BJ (cell line): ENCODE measurements around the gene PRDM5. TPM values are rescaled to one million over a fixed set of nuclear protein-coding genes. Genes with fewer than 3 reads are reported as not detected.

ENCODE experiments used
- CTCF ChIA-PET: fragments of 350-600 bp; formaldehyde crosslinking; extraction: SDS; loops from one replicate; lab custom pipeline; 2021; ENCODE audit warnings: antibody characterized with exemption, inconsistent platforms; lab: Yijun Ruan, JAX
- POLR2A ChIA-PET: fragments of 300-600 bp; sonication (Branson Sonifier 250); formaldehyde crosslinking; extraction: SDS; loops from one replicate; lab custom pipeline; 2021; ENCODE audit warnings: antibody characterized with exemption; lab: Charles Lee
- DNase-seq: peaks from one replicate; pipeline ENCODE4 v3.0.0-alpha.2; 2011; ENCODE audit warnings: low read depth
- H3K27me3 ChIP-seq: 2 replicates; pipeline ENCODE4 v1.6.0; 2011; ENCODE audit warnings: low read length; ENCODE audit not compliant: control insufficient read depth, insufficient read depth
- H3K36me3 ChIP-seq: 2 replicates; pipeline ENCODE4 v1.5.1; 2011; ENCODE audit warnings: low read length; ENCODE audit not compliant: control insufficient read depth, insufficient read depth
- H3K4me3 ChIP-seq: 2 replicates; pipeline ENCODE4 v1.5.1; 2011; ENCODE audit warnings: low read depth, mild to moderate bottlenecking, control low read depth, low read length
- CTCF ChIP-seq: IDR thresholded peaks from 2 replicates; pipeline ENCODE4 v1.5.1; 2011; ENCODE audit warnings: low read depth, mild to moderate bottlenecking, control low read depth, inconsistent platforms, low read length, moderate library complexity; ENCODE audit not compliant: insufficient read depth
- polyA plus RNA-seq: library from polyadenylated mRNA; depleted of rRNA; stranded (reverse); fragments of >200 nt; gene quantifications from 2 replicates; pipeline ENCODE4 v1.2.3, GENCODE V29; 2011

Gene PRDM5
- polyA plus RNA-seq, 1 experiment = 5.3 TPM

GRCh38 chr4:120714417-120715010 is 208.0 kb downstream of the PRDM5 start:
- no peaks in the 10 kb centered on the region for H3K27me3 ChIP-seq
- TF ChIP-seq CTCF = no peak
- ChIA-PET CTCF (interaction anchor here (1.5 kb wide), 1 partner anchor 263 kb away, joined by 3 read pairs; no protein-coding TSS in a partner anchor), POLR2A (no interaction called here)
- DNase-seq = no peak
- no peaks in the 10 kb centered on the region for H3K36me3 ChIP-seq
- H3K4me3 ChIP-seq = no peak overlapping the region

- CTCF ChIA-PET = interaction anchor here (0.7 kb wide), 1 partner anchor 14 kb away, joined by 3 read pairs; no protein-coding TSS in a partner anchor
- POLR2A ChIA-PET = no interaction called here
- TF ChIP-seq CTCF = no peak
- DNase-seq = peak; percentile 35
- H3K27me3 ChIP-seq = no peaks in the 10 kb centered on the region
- H3K36me3 ChIP-seq = no peaks in the 10 kb centered on the region
- no peak overlapping the region for H3K4me3 ChIP-seq
Observed at GRCh38 chr4:120709991-120710390, 212.5 kb downstream of the PRDM5 start.

GRCh38 chr4:120704538-120704937 is 218.0 kb downstream of the PRDM5 start:
- ChIA-PET CTCF (no interaction called here), POLR2A (no interaction called here)
- no peak for TF ChIP-seq CTCF
- H3K27me3 ChIP-seq = no peaks in the 10 kb centered on the region
- DNase-seq = no peak
- no peak overlapping the region for H3K4me3 ChIP-seq
- no peaks in the 10 kb centered on the region for H3K36me3 ChIP-seq

- no peak for DNase-seq
- ChIA-PET CTCF (no interaction called here), POLR2A (no interaction called here)
Observed at GRCh38 chr4:120703908-120704307, 218.6 kb downstream of the PRDM5 start.

GRCh38 chr4:120699354-120699753 is 223.2 kb downstream of the PRDM5 start:
- ChIA-PET POLR2A (no interaction called here), CTCF (no interaction called here)
- TF ChIP-seq CTCF = no peak
- DNase-seq = no peak
- H3K36me3 ChIP-seq = no peaks in the 10 kb centered on the region
- no peak overlapping the region for H3K4me3 ChIP-seq
- H3K27me3 ChIP-seq = no peaks in the 10 kb centered on the region

More at GRCh38 chr4:120703908-120704307, 218.6 kb downstream of the PRDM5 start:
- no peaks in the 10 kb centered on the region for H3K36me3 ChIP-seq
- no peak for TF ChIP-seq CTCF
- no peak overlapping the region for H3K4me3 ChIP-seq
- H3K27me3 ChIP-seq = no peaks in the 10 kb centered on the region
